G401 (cell line): ENCODE measurements around the gene CYBC1. TPM values are rescaled to one million over a fixed set of nuclear protein-coding genes. Genes with fewer than 3 reads are reported as not detected.

ENCODE experiments used
- DNase-seq: peaks from one replicate; pipeline ENCODE4 v3.0.0-alpha.2; 2015; ENCODE audit warnings: low spot score
- in situ Hi-C: cut with HindIII; loops from 2 replicates; pipeline ENCODE4 v1.10.0; 2016; ENCODE audit warnings: low sequenced_read_pairs, mixed read lengths
- total RNA-seq: library from RNA; depleted of rRNA; stranded (reverse); fragments of >200 nt; shearing (Covaris generic); gene quantifications from 2 replicates; pipeline ENCODE4 v1.2.3, GENCODE V29; 2014

CYBC1 gene
- total RNA-seq, 1 experiment from 2014 or later = 64.5 TPM

DNA sequence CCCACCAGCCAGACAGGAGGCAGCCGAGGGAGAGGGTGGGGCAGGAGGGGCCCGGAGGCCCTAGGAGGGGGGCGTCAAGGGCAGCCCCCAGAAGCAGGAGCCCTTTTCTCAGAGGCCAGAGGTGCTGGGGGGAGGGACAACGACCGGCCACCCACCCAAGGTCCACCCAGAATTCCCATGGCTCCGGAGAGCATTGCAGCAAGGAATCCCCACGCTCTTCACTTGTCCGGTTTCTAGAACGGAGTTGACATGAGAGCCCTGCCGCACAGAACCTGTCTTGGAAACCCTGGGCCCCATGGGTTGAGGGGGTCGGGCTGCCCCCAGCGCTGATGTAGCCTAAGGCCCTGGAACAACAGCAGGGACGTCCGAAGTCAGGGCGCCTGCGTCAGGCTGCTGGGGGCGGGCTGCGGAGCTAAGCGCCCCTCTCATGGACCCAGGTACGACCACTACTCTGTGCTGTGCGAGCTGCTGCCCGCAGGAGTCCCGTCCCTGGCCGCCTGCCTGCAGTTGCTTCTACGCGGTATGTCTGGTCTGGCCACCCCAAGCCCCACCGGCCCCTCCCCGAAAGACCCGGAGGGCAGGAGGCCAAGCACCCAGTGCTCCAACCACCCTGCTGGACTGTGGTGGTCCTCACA, 11.2 kb downstream of the CYBC1 start:
- DNase-seq = no peak
- in situ Hi-C loops = no loop called here

DNA sequence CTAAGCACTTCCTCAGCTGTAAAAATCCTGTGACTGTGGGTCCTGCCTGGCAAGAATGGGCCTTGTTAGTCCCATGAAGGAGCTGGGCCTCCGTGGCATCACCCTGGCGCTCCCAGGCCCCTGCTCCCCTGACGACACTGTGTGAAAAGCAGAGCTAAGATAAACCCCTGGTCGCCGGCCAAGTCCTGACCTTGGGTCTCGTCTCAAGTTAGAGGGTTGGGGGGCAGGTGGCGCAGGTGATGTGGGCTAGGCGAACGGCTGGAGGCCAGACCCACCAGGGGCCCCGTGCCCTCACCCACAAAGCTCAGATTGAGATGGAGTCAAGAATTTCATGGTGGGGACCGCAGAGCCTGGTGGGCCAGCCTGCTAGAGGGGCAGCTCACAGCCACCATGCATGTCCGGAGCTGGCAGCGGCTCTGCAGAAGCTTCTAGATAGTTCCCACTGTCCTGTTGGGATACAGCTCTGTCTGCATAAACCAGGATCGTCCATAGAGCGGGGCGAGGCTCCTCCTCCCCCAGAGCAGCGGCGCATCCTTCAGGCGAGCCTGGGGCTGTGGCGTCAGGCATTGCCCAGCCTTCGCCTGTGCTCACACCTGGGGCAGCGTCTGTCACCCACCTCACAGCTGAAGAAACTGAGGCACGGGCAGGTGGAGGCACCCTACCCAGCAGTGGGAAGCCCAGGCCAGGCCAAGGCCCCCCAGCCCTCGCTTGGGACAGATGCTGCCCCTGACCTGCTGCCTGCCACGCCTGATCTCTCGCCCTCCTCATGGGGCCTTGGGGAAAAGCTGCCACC, 12.0 kb downstream of the CYBC1 start:
- in situ Hi-C loops = no loop called here
- no peak for DNase-seq

DNA sequence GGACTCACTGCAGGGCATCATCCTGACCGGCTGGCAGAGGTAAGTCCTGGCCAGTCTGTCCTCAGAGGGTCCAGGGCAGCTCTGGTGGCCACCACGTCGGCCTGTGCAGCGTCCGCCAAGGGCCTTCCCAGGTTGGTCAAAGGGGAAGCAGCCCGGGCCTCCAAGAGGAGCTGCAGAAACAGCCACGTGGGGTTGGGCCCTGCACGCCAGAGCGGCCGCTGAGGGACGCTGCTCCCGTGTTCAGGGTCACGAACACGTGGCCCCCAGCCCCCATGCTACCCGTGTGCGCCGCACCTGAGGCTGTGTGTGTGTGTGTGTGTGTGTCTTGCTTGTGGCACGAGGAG, 13.3 kb downstream of the CYBC1 start:
- in situ Hi-C loops = no loop called here
- no peak for DNase-seq

DNA sequence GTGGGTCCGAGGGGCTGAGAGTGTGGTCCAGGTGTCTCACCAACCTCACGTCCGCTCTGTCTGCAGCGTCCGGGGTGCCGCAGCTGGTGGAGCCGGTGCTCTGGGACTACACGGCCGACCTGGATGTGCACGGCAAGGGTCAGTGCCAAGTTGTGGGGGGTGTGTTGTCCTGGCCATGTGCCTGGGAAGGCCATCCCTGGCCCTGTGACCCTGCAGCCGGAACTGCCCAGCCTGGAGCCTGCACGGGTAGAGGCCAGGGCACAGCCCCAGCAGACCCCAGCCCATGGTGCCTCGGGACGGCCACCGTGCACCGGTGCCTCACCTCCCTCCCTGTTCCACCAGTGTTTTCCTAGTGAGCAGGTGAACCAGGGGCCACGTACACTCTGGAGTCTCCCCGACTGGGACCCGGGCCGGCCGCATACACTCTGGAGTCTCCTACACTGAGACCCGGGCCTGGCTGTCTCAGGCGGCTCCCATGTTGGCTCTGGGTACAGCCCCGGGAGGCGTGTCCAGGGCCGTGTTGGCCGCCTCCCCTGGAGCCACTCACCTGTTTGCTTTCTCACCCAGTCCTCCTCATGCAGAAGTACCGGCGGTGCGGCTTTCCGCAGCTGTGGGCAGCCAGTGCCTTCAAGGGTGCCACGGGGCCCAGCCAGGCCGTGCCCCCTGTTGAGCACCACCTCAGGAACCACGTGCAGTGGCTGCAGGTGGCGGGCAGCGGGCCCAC, 13.8 kb downstream of the CYBC1 start:
- DNase-seq = no peak
- in situ Hi-C loops = no loop called here

DNA sequence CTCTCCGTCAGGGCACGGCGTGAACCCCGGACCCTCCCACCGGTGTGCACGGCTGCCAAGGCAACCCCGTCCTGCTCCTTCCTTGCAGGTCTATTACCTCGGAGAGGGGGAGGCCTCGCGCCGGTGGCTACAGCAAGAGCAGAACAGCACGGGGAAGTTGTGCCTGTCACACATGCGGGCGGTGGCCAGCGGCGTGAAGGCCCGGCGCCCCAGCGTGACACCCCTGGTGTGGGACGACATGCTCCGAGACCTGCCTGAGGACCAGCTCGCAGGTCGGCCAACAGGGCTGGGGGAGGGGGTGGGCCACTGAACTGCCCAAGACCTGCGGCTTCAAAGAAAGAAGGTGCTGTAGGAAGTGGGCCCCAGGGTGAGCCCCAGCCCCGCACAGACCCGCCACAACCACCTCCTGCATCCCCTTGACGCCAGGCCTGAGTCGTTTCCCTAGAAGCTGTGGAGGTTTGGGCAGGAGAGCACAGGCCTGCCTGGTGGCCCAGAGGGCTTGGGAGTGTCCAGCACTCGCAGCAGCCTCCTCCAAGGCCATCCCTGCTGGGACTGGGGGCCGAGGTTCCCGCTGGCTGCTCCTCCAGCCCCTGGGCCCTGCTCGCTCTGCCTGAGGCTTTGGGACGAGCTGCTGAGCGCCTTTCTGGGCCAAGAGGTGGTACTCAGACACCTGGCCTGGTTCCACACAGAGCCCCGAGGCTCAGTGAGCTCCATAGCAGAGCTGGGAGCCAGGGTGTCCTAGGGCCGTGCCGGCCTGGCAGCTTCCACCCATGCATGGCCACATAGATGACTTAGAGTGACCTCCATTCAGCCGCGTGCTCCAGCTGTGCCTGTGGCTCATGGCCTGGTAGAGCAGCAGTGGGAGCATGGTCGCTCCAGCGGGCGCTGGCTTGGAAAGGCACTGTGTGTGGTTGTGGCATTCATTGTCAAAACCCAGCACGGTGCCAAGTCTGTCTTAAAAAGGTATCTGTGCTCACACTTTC, 14.7 kb downstream of the CYBC1 start:
- no peak for DNase-seq
- in situ Hi-C loops = no loop called here

DNA sequence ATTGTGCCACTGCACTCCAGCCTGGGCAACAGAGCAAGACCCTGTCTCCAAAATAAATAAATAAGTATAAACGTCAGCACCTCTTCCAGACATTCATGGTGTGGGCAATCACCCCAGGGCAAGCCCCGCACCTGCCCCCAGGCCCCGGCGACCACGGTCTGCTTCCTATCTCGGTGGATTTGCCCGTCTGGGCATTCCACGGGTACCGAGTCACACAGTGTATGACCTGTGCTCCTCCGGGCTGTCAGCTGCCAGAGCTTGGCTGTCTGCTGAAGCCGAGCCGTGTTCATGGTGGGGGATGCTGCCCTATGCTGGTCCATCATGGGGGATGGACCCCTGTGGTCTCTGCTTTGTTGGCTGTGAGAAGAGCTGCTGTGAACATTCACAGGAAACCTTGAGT, 15.4 kb downstream of the CYBC1 start:
- DNase-seq = no peak
- in situ Hi-C loops = no loop called here

DNA sequence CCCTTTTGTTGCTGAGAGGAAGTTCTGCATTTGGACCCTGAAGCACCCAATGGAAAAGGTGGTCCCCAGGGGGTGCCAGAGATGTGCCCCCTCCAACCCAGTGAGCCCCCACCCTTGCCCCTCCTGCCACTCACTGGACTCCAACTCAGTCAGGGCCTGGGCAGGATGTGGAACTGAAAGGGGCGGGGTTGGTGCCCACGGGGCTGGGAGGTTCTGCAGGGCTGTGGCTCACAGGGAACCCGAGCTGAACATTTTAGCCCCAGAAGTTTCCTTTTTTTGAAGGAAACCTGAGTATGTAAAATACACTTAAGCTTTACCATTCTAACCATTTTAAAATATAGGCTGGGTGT, 16.4 kb downstream of the CYBC1 start:
- no peak for DNase-seq
- in situ Hi-C loops = no loop called here

DNA sequence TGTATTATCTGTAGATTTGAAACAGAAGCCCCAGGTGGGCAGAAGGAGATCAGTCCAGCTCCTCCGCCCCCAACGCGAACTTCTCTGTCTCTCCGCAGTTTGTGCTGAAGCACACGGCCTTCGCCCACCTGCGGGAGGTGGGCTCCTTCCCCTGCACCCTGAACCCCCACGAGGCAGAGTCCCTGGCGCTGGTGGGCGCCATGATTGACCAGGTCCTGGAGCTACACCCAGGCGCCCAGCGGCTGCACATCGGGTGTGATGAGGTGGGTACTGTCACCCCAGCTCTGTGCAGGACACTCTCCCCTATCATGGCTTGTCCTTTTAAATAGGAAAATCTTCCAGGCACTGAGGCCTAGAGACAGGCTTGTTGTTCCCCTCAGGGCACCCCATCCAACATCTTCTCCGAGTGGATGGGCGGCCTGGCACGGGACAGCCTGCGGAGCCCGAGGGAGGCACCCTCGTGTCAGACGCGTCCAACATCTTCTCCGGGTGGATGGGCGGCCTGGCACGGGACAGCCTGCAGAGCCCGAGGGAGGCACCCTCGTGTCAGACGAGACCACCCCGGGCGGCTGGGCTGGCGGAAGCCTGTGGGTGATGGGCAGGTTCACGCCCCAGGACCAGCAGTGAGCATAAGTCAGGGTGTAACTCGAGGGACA, 16.9 kb downstream of the CYBC1 start:
- no peak for DNase-seq
- in situ Hi-C loops = no loop called here

DNA sequence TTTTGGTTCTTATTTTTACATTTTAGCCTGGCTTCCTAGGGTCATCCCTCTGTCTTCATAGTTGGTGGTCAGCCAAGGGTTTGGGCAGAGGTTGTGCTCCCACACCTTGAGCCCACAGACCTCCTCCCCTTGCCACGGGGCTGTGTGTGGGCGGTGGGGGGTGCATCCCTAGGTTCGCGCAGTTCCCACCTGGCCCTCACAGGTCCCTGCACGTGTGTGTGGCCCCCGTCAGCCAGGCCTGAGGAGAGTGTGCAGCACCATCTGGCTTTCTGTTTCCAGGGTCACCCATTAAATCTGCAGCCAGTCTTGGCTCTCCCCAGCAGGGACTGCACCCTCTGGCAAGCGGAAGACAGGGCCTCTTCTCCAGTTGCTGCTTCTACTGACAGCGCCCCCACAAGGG, 18.5 kb downstream of the CYBC1 start:
- DNase-seq = no peak
- in situ Hi-C loops = no loop called here

DNA sequence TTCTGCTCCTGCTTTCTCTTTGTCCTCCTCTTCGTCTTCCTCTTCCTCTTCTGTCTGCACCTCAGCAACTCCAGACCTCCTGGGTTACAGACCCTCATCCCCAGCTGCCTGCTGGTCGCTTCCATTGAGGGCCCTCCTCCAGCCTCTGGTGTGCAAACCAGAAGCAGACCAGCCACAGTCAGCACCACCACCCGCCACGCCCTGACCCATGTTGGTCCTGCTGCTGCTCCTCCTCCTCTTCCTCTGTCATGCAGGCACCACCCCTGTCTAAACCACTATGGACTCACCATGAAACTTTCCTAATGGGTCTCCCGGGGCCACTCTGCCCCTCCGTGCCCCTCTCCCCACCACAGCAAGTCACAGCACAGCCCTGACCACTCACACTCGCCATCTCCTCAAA, 20.7 kb downstream of the CYBC1 start:
- in situ Hi-C loops = no loop called here
- DNase-seq = no peak

DNA sequence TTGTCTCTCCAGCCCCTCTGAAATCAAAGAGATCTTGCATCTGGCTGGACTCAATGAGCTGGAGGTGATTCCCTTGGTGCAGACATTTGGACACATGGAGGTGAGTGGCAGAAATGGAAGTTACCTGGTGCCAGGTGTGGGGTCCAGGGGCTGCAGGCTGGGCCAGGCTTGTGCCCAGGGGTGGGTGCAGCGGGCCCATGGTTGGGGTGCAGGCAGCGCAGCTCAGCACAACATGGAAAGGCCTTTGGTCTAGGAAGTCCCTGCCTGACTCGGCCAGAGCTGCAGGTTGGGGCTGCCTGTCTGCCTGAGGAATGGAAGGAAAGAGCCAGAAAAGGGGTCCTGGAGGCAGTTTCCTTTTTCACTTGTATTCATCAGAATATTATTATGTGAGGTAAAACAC, 22.0 kb downstream of the CYBC1 start:
- in situ Hi-C loops = no loop called here
- DNase-seq = no peak

DNA sequence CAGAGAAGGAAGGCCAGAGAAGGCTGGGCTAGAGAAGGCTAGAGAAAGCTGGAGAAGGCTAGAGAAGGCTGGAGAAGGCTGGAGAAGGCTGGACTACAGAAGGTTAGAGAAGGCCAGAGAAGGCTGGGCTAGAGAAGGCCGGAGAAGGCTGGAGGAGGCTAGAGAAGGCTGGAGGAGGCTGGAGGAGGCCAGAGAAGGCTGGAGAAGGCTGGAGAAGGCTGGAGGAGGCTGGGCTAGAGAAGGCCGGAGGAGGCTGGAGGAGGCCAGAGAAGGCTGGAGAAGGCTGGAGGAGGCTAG, 25.7 kb downstream of the CYBC1 start:
- no peak for DNase-seq
- in situ Hi-C loops = no loop called here

DNA sequence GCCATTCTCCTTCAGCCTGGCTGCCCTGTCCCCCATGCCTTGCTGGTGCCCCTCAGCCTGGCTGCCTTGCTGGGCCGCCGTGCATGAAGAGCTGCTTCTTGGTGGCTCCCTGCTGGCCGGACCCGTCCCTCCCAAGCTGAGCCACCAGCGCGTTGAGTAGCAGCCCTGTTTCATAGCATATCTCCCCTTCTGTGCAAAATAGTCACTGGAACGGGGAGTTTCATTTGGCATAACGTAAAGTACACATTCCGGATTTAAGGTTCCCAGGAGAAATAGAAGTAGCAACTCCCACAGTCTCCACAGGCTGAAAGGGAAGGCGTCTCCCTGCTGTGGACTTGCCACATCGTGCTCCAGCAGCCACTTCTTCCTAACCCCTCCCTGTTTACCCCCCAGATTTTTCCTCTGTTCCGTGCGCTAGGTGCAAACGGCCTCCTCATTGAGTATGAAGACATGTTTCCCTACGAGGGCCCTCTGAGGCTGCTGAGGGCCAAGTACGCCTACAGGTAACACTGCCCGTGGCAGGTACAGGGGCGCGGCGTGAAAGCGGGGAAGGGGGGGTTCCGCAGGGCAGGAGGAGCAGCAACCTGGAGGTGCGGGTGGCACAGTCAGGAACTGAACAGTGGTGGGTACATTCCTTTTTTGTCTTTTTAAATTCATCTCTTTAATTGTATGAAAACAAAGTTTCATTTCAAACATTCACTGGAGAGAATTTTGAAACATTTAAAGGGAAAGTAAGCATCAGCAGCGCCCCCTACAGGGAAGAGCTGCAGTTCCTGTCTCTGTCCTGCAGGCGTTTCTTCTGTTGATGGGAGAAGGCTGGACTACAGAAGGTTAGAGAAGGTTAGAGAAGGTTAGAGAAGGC, 26.3 kb downstream of the CYBC1 start:
- in situ Hi-C loops = no loop called here
- peak; percentile 20 for DNase-seq

DNA sequence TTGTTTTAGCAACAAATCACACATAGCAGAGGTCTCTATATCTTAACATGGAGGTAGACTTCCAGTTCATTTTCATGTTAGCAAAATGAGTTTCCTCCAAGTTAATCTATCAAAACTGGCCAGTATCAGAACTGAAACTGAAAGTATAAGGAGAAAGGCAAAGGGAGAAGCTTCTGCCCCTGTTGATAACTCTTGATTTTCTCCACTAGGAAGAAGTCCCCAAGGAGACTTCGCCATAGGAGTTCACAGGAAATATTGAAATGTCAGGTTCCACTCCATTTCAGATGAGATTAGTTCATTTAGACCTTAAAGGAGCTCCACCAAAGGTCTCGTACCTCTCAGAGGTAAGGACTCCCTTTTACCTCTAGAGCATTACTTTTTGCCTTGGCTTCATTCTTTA, 31.0 kb downstream of the CYBC1 start:
- no peak for DNase-seq
- in situ Hi-C loops = loop anchor here (5.0 to 10.0 kb wide), 2 partner anchors 57 to 75 kb away; no protein-coding TSS in a partner anchor

DNA sequence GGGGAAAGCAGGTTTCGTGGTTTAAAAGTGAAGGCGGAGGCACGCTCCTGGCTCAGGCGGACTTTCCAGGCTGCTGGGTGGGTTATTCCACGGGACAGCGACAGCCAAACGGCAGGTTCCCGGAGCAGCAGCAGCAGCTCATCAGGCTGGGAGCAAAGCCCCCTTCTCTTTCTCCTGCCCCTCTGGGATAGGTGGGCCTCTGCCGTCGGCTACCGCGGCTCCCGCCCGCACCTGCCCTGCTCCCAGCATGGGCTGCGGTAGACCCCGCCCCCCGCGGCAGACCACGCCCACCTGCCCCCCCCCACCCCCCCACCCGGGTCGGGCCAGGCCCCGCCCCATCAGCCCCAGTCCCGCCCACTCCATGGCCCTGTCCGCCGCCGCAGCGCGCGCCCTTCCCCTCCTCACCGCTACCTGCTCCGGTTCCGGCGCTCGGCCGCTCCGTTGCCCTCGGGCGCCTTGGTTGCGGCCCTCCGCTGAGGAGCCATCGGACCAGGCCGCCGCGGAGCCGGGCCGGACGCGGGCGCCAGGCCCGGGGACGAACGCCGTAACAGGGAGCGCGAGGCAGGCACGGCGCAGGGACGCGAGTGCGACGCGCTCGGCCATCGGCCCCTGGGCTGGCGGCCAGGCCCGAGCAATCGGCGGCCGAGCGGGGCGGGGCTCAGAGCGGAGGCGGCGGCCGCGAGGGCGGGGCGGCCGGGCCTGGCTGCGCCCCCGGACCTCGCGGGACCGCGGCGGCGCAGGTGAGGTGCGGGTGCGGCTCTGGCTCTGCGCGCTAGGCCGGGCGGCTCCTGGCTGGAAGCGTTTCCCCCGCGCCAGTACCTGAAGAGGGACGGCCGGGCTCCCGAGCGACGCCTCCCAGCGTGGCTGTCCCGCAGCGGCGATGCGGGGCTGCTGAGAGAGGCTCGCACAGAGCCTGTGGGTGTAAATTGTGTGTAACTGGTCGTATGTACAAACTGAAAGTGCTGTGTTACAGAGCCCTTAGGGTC, 32.3 kb downstream of the CYBC1 start, which contains the start of the genes HEXD and OGFOD3:
TSS of gene HEXD (plus strand) at position 347 of the 986 bp plus-strand sequence. CDS start 1,453 bp downstream, outside the sequence.
TSS of gene OGFOD3 (minus strand) at position 586 of the 986 bp plus-strand sequence. CDS start at position 485, 101 bp downstream.
- in situ Hi-C loops = loop anchor here (5.0 to 10.0 kb wide), 2 partner anchors 56 to 73 kb away; no protein-coding TSS in a partner anchor
- DNase-seq = peak; percentile 85

DNA sequence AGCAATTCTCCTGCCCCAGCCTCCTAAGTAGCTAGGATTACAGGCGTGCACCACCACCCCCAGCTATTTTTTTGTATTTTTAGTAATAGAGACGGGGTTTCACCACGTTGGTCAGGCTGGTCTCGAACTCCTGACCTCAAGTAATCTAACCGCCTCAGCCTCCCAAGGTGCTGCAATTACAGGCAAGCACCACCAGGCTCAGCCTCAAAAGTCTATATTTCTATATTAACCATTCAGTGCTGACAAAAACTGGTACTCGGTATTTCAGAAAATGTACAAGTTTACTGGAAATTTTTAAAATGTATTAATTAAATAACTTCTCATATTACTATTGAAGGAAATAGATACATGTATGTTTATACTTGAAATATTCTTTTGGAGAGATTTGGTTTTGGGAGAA, 33.8 kb downstream of the CYBC1 start:
- in situ Hi-C loops = loop anchor here (5.0 to 10.0 kb wide), 2 partner anchors 54 to 72 kb away; no protein-coding TSS in a partner anchor
- DNase-seq = no peak

DNA sequence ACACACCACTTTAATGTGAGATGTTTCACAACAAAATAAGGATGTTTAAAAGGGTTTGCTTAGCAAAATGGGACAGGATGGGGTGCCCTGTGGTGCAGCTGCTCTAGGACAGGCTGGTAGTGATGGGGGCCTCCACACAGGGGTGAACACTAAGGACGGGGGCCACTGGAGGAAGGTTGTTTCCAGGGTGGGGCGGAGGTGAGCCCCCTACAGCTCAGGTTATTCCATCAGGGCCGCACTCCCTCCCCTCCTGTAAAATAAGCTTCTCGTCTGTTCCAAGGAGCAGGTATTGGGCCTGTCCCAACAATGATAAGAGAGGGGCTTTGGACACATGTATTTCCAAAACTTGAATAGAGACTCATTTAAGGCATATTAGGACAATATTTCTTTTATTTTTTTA, 34.3 kb downstream of the CYBC1 start:
- in situ Hi-C loops = loop anchor here (5.0 to 10.0 kb wide), 2 partner anchors 54 to 71 kb away; no protein-coding TSS in a partner anchor

More for the DNA sequence above, 34.3 kb downstream of the CYBC1 start:
- no peak for DNase-seq
